ENCODE data around the gene GPX7. TPM values are rescaled to one million over a fixed set of nuclear protein-coding genes. Genes with fewer than 3 reads are reported as not detected.

The GPX7 gene
- polyA plus RNA-seq, 5 donors, result 71.9 to 104 (median 83.7) TPM

DNA sequence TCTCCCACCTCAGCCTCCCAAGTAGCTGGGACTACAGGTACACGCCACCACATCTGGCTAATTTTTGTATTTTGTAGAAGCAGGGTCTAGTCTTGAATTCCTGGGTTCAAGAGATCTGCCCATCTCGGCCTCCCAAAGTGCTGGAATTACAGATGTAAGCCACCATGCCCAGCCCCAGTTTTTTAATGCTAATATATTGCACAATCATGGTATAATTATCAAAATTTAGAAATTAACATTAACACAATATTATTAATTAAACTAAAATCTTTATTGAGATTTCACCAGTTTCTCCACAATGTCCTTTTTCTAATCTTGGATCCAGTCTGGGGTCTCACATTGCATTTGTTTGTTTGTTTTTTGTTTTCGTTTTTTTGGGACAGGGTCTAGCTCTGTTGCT lies 21.9 kb upstream of the GPX7 start:
- DNase-seq, result no peak

- no peak for DNase-seq
Measured at GRCh38 chr1:52582116-52582696, 20.0 kb upstream of the GPX7 start.

DNA sequence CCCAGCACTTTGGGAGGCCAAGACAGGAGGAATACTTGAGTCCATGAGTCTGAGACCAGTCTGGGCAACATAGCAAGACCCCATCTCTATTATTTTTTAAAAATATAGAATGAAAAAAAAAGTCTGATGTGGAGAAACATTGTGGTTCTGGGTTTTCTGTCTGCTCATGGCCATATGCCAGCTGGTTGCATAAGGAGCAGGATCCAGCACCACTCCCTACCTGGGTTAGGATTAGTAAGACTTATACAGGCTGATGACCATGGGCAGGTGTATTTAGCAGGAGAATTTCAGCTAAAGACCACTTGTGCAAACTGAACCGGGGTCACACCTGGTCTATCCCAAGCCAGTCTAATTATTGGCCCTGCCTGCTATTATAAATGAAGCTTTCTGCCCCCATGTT lies 16.7 kb upstream of the GPX7 start:
- DNase-seq, result no peak

GRCh38 chr1:52588027-52588426 lies 14.1 kb upstream of the GPX7 start:
- no peak for DNase-seq

GRCh38 chr1:52588535-52588934 lies 13.6 kb upstream of the GPX7 start:
- DNase-seq, result no peak

GRCh38 chr1:52590266-52590665 lies 11.9 kb upstream of the GPX7 start:
- no peak for DNase-seq

- DNase-seq, result no peak
Measured at GRCh38 chr1:52592637-52593323, 9.4 kb upstream of the GPX7 start.

DNA sequence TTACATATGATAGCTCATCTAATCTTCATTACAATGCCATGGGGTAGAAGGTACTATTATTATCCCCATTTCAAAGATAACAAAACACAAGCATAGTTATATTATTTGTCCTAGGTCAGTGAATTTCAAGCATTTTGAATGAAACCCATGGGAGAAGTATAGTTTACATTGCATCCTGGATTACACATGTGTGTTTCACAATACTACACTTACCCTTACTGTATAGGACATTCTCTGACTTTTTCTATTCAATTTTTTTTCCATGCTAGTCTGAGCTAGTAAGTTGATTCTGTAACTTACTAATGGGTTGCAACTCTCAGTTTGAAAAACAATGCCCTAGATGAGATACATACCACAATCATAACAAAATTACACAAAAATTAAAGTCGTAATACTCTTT lies 8.7 kb upstream of the GPX7 start:
- DNase-seq, result no peak

- DNase-seq, result no peak
Measured at GRCh38 chr1:52595061-52595460, 7.1 kb upstream of the GPX7 start.

GRCh38 chr1:52597912-52598311 lies 4.3 kb upstream of the GPX7 start:
- no peak for DNase-seq

GRCh38 chr1:52598729-52599128 lies 3.4 kb upstream of the GPX7 start:
- no peak for DNase-seq

DNA sequence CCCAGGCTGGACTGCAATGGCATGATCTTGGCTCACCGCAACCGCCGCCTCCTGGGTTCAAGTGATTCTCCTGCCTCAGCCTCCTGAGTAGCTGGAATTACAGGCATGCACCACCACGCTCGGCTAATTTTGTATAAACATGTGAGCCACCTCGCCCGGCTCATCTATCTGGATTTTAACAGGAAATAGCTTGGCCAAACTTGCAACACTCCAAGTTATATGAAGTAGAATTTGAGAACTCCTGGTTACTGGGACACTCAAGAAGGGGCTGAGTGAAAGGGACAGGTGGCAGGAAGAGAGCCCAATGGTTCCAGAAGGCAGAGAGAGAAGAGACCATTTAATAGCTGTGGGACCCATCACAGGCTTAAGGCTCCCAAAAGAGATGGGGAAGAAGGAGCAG lies 2.9 kb upstream of the GPX7 start:
- no peak for DNase-seq

DNA sequence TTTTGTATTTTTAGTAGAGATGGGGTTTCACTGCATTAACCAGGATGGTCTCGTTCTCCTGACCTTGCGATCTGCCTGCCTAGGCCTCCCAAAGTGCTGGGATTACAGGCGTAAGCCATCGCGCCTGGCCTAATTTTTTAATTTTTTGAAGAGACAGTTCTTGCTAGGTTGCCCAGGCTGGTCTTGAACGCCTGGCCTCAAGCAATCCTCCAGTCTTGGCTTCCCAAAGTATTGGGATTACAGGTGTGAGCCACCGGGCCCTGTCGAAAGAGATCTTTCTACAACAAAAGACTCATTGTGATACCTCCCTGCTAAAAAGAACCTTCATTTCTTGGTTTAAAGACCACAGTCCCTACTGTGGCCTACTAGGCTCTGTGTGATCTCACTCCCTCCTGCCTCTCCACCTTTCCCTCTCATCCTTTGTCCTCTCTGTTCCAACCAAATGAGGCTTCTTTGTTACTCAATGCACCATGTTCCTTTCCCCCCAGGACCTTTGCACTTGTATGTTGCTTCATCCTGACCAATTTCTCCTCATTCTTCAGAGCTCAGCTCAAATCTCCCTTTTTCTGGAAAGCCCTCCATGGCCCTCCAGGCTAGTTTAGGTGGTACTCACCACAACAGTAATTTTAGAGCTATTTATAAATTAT lies 1.5 kb upstream of the GPX7 start:
- DNase-seq, result no peak

DNA sequence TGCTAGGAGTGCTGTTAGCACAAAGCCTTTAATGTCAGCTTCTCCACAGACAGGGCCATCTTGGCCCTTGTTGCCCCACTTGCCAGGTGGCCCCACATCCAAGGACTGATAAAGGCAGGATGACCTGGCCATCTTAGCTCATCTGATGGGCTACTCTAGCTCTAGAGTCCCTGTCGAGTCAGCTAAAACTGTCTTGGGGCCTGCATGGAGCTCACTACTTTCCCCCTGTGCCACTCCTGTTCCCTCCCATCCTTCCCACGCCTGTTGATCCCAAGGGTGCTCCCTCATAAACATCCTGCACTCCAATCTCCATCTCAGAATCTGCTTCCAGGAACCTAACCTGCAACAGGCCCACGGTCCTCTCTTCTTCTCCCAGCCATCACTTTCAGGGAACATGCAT lies 652 bp upstream of the GPX7 start:
- DNase-seq, result no peak

DNA sequence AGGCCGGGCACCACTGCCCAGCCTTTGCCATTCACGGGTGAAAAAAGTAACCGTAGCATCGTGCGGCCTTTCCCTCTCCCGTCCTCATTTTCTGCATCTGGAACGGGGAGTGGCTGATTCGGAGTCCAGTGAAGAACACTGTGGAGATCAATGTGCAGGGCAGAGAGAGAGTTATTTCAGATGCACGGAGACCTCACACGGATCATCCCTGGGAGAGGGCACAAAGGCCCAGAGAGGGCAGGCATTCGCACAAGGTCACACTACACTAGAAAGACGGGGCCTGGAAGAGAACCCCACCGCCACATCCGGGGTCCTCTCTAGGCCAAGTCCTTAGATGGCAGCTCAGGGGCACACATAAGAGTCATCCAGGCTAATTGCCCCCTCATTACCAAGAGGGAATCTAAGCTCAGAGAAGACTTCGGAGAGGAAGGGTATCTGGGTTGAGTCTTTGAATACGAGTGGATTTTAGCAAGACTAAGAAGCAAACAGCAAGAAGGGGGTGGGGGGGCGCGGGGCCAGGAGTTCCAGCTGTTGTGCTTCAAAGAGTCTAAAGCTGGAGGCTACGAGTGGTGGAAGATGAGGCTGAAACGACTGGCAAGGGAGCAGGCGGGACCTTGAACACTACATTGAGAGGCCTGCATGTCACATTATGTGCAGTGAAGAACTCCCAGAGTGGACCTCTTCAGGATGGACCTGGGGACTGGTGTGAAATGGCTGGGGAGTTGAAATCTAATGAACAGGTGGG lies 857 bp downstream of the GPX7 start:
- DNase-seq, result peak; percentile 43 to 47

DNA sequence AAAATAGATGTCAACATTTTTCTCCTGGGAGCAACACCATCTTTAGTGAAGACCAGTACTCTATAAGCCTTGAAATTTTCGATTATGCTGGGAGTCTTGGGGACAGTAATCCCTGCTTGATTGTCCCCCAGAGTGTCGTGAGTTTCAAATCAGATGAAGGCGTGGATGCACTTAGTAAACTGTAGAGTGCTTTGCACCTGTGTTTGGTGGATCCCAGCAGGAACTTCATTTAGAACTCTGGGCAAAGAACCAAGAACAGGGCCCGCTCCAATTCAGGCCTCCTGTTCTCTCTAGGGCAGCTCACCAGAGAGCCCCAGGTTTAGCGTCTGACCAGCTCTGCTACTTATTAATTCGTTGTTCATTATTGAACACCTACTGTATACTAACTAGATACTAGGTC lies 1.5 kb downstream of the GPX7 start:
- no peak for DNase-seq

- no peak for DNase-seq
Measured at GRCh38 chr1:52604063-52604770, 2.0 kb downstream of the GPX7 start.

DNA sequence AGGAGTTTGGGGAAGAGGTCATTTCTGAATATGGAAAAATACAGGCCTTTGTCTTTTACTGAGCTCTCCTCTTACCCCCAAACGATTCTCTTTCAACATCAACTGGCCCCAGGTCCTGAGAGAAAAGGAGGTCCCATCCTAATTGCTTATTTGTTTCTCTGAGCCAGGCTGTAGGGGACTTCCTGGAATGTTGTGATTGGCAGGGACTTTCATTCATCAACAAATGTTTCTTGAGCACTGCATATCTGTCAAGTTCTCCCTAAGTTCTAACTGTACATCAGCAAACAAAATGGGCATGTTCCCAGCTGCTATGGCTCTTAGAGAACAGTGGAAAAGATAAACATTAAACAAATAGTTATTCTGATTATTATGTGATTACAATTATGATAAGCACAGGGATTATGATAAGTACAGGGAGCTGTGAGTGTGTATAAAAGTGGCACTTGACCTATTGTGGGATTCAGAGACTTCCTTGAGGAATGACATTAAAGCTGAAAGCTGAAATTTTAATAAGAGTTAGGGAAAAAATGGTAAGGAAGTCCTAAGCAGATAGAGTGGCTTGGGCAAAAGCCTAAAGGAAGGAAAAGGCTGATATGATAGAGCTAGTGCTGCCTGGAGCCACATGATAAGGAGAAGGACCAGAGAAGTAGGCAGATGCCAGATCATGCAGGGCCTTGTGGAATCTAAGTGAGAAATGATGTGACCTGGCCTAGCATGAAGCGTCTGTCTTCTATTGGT lies 11.6 kb downstream of the GPX7 start:
- no peak for DNase-seq

DNA sequence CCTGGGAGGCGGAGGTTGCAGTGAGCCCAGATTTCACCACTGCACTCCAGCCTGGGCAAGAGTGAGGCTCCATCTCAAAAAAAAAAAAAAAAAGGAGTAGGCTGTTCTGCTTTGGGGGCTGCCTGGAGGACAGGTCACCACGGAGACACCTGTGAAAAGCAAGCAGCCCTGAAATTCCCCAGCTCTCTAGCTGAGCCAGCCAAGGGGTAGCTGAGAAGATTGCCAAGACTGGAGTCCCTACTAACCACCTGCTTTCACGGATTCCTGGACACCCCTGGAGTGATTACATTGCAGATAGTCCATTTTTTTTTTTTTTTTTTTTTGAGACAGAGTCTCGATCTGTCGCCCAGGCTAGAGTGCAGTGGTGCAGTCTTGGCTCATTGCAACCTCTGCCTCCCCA lies 12.5 kb downstream of the GPX7 start:
- DNase-seq, result no peak

DNA sequence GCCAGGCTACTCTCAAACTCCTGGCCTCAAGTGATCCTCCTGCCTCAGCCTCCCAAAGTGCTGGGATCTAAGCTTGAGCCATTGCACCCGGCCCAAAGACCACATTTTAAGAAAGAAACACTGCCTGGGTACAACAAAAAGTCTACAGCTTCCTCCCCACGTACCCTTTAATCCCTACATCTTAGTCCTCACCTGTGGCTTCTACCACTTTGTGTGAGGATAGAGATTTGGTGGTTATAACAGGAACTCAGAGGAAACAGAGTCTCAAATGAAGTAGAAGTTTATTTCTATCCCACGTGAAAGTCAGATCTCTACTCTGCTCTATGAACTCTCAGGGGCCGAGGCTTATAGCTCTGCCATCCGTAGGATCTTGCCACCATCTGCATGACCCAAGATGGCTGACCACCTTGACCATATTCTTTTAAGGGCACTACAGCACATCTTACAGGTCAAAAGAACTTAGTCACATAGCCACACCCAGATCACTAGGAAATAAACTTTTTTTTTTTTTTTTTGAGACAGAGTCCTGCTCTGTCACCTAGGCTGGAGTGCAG lies 13.4 kb downstream of the GPX7 start:
- no peak for DNase-seq

DNA sequence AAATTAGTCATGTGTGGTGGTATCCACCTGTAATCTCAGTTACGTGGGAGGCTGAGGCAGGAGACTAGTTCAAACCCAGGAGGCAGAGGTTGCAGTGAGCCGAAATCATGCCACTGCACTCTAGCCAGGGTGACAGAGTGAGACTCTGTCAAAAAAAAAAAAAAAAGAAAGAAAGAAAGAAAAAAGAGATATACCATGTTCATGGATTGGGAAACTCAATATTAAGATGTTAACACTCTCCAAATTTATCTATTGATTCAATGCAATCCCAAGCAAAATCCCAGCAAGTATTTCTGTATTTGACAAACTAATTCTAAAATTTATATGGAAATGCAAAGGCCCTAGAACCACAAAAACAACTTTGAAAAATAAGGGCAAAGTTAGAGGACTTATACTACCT lies 19.8 kb downstream of the GPX7 start:
- no peak for DNase-seq
